Ovary (tissue), 3 donors: ENCODE measurements around the gene ADAMTSL3.

Experiments
- CTCF ChIP-seq, 3 donors: fragments of 450-650 bp in 2 of 3; fragments of 200-600 bp in 1 of 3; IDR thresholded peaks; one replicate each; pipeline versions ENCODE4 v1.5.1 to v1.8.0; 2016 to 2022; ENCODE audit warnings: antibody characterized with exemption in 3 of 3, mild to moderate bottlenecking in 1 of 3
- POLR2A ChIP-seq: fragments of 450-650 bp; IDR thresholded peaks from one replicate; pipeline ENCODE4 v1.6.1; 2017; ENCODE audit warnings: antibody characterized with exemption, mild to moderate bottlenecking, moderate library complexity
- donor health status: DM: no; HTN: no; CAD: no.

- TF ChIP-seq CTCF (IDR thresholded peaks at IDR 0.05) = no peak
- TF ChIP-seq POLR2A = no peak
These were observed 69.3 kb downstream of the ADAMTSL3 start for GRCh38 chr15:83723216-83723615.
